Heart left ventricle (tissue), 16 donors: Measurements from ENCODE around the gene RGPD8. TPM values are rescaled to one million over a fixed set of nuclear protein-coding genes. Genes with fewer than 3 reads are reported as not detected.
"Not testable (repeated sequence)": the region's sequence is repeated elsewhere in the genome, so short reads cannot be mapped to it uniquely, and the experiment has no call there.

Source experiments
- ATAC-seq, 4 donors: fragments of 200-7000 bp; cut with Tn5 transposase; one replicate each; pipeline ENCODE4 v1.9.1; 2020 to 2022; ENCODE audit warnings: moderate library complexity in 4 of 4, mild to moderate bottlenecking in 3 of 4, moderate number of reproducible peaks in 1 of 4
- DNase-seq, 5 donors: peaks; one replicate each; pipeline ENCODE4 v3.0.0-alpha.2; 2020
- H3K27ac ChIP-seq, 12 donors: fragments of 200-600 bp; sonication (generic) in 4 of 12; one replicate each; pipeline versions ENCODE4 v1.5.0 to v1.8.0; 2016 to 2022; ENCODE audit warnings: mild to moderate bottlenecking in 2 of 12
- H3K27me3 ChIP-seq, 9 donors: fragments of 200-600 bp; sonication (generic) in 2 of 9; one replicate each; pipeline versions ENCODE4 v1.5.1 to v1.8.0; 2016 to 2022; ENCODE audit warnings: mild to moderate bottlenecking in 3 of 9
- H3K36me3 ChIP-seq, 9 donors: fragments of 200-600 bp; sonication (generic) in 2 of 9; one replicate each; pipeline versions ENCODE4 v1.5.0 to v1.8.0; 2018 to 2022; ENCODE audit warnings: mild to moderate bottlenecking in 2 of 9
- H3K4me1 ChIP-seq, 12 donors: fragments of 200-600 bp; sonication (generic) in 4 of 12; one replicate each; pipeline versions ENCODE4 v1.5.0 to v1.8.0; 2016 to 2022; ENCODE audit warnings: mild to moderate bottlenecking in 3 of 12
- H3K4me3 ChIP-seq, 12 donors: fragments of 200-600 bp; sonication (generic) in 4 of 12; one replicate each; pipeline versions ENCODE4 v1.5.0 to v1.8.0; 2017 to 2022; ENCODE audit warnings: mild to moderate bottlenecking in 9 of 12, moderate library complexity in 4 of 12
- H3K9me3 ChIP-seq, 12 donors: fragments of 200-600 bp; sonication (generic) in 4 of 12; one replicate each; pipeline versions ENCODE4 v1.5.0 to v1.8.0; 2016 to 2022; ENCODE audit warnings: mild to moderate bottlenecking in 1 of 12
- CTCF ChIP-seq, 12 donors: fragments of 200-600 bp; sonication (generic) in 4 of 12; IDR thresholded peaks; one replicate each; pipeline versions ENCODE4 v1.5.0 to v1.8.0; 2018 to 2022; ENCODE audit warnings: antibody characterized with exemption in 12 of 12, mild to moderate bottlenecking in 5 of 12
- POLR2A ChIP-seq, 2 donors: fragments of 450-650 bp; IDR thresholded peaks; one replicate each; pipeline ENCODE4 v1.6.1; 2017; ENCODE audit warnings: antibody characterized with exemption in 2 of 2, mild to moderate bottlenecking in 2 of 2, moderate library complexity in 2 of 2
- WGBS, 4 donors: extraction: QIAGEN DNeasy Blood & Tissue Kit in 2 of 4; methylation state at CpG; one replicate each; pipeline versions ENCODE4 v1.1.5 to v1.1.7; 2013 to 2018; 5-methylcytosine and 5-hydroxymethylcytosine counted together
- intact Hi-C, 10 donors: fragments of 100-400 bp; cut with DNase I; formaldehyde crosslinking; loops; one replicate each; pipeline versions ENCODE4 v1.11.1 to v1.14.2; 2022
- polyA plus RNA-seq, 2 donors: library from polyadenylated mRNA; stranded (reverse); fragments of 200-250 nt; gene quantifications; one replicate each; pipeline ENCODE4 v1.2.3, GENCODE V29; 2013
- total RNA-seq, 9 donors: library from RNA; depleted of rRNA in 2 of 9; stranded (reverse); fragments of >200 nt in 2 of 9; fragmentation: NEBNext Ultra II Directional in 3 of 9; extraction: Animal tissue kit (Norgen Biotek cat#: 25700) in 3 of 9; gene quantifications; one replicate each; pipeline versions ENCODE4 v1.1.0 to v1.2.4, GENCODE V29; 2016 to 2023
- donor health status: ischemic (EF 13 %, LVEDD 7.1; RV severe dilation, severe dysfunction).
- donor health status: healthy with polysubstance abuse.
- donor health status: DM: no; HTN: yes; CAD: no.
- donor health status: DM: no; HTN: no; CAD: no.
- donor health status: ischemic (EF 25% LVEDD 6.9; RV normal size, moderate dysfunction).
- donor health status: ischemic (EF 25% LVEDD 5.7; RV mildly dilated, moderate dysfunction).
- donor health status: healthy.
- donor health status: DM: yes; HTN: yes; CAD: no.
- donor health status: ischemic (EF 35%, LVEDD 5.7; RV mildly dilated, moderate dysfunction).
- donor health status: nonischemic (EF 11% LVEDD 7.7; RV severe dilation, severe dysfunction).
- donor health status: DM: yes; HTN: yes; CAD: no.
- donor health status: PGD.
- donor health status: ischemic (EF 29% LVEDD 5.4; RV normal size, mild dysfunction).
- donor health status: nonischemic (EF 23%, LVEDD 6.1; RV moderate dilation, normal function).

Gene RGPD8
- total and polyA plus RNA-seq, 11 donors = 1.4 to 9.0 (median 6.9) TPM

- H3K4me3 ChIP-seq, ATAC-seq, H3K9me3 ChIP-seq, H3K27me3 ChIP-seq, H3K4me1 ChIP-seq, DNase-seq, H3K36me3 ChIP-seq, intact Hi-C loops, H3K27ac ChIP-seq: not testable (repeated sequence)
- WGBS, 4 donors = 90 to 91% (median 90%) methylated on average over 9 to 15 of the region's 25 CpGs
These were observed 80.4 kb downstream of the RGPD8 start for GRCh38 chr2:112352809-112353603.

- intact Hi-C loops, H3K9me3 ChIP-seq, H3K4me1 ChIP-seq, H3K27ac ChIP-seq, H3K4me3 ChIP-seq, DNase-seq, H3K27me3 ChIP-seq, ATAC-seq, H3K36me3 ChIP-seq: not testable (repeated sequence)
- WGBS, 4 donors = 87 to 96% (median 91%) methylated on average over 2 of the region's 2 CpGs
These were observed 81.2 kb downstream of the RGPD8 start for GRCh38 chr2:112352292-112352691.

GRCh38 chr2:112345030-112346027 is 88.1 kb downstream of the RGPD8 start:
- Histone ChIP-seq H3K36me3 (no peaks in the 10 kb centered on the region), H3K27me3 (no peaks in the 10 kb centered on the region), H3K4me1 (no peaks in the 10 kb centered on the region), H3K27ac (no peak overlapping the region), H3K4me3 (no peak overlapping the region), H3K9me3 (no peaks in the 10 kb centered on the region)
- intact Hi-C loops = no loop called here
- DNase-seq (no peak), ATAC-seq (no peak)
- 89 to 94% (median 90%) methylated on average over 30 of the region's 30 CpGs for WGBS, 4 donors
- no peak for TF ChIP-seq POLR2A (IDR thresholded peaks at IDR 0.05)
- TF ChIP-seq CTCF (IDR thresholded peaks at IDR 0.05) = peak in 2 of 12 donors; percentile 10 to 12

GRCh38 chr2:112343827-112344585 is 89.4 kb downstream of the RGPD8 start:
- intact Hi-C loops = no loop called here
- no peak overlapping the region for H3K4me3 ChIP-seq
- H3K27ac ChIP-seq = no peak overlapping the region
- ATAC-seq = peak in 3 of 4 donors; percentile 30 to 64 (median 45)
- no peaks in the 10 kb centered on the region for H3K4me1 ChIP-seq
- no peaks in the 10 kb centered on the region for H3K9me3 ChIP-seq
- WGBS, 4 donors = 49 to 74% (median 61%) methylated on average over 1 of the region's 1 CpG
- no peaks in the 10 kb centered on the region for H3K27me3 ChIP-seq
- no peaks in the 10 kb centered on the region for H3K36me3 ChIP-seq
- no peak for TF ChIP-seq POLR2A (IDR thresholded peaks at IDR 0.05)
- TF ChIP-seq CTCF (IDR thresholded peaks at IDR 0.05) = no peak
- DNase-seq = no peak
